Neuronal stem cell (in vitro differentiated cells): ENCODE results near the gene ARHGEF28.

Source experiments
- DNase-seq: peaks from one replicate; pipeline ENCODE4 v3.0.0-alpha.2; 2013; ENCODE audit warnings: low spot score
- H2AFZ ChIP-seq: one replicate; pipeline ENCODE4 v1.6.1; 2013; ENCODE audit warnings: mild to moderate bottlenecking, low read length, inconsistent platforms
- H2AK5ac ChIP-seq: 2 replicates; pipeline ENCODE4 v1.6.1; 2013; ENCODE audit warnings: low read depth, mild to moderate bottlenecking, inconsistent platforms, low read length, moderate library complexity, mixed read lengths
- H2BK120ac ChIP-seq: 2 replicates; pipeline ENCODE4 v1.6.1; 2013; ENCODE audit warnings: low read depth, mild to moderate bottlenecking, inconsistent platforms, low read length, moderate library complexity, mixed read lengths
- H2BK12ac ChIP-seq: one replicate; pipeline ENCODE4 v1.6.1; 2013; ENCODE audit warnings: low read length, inconsistent platforms
- H2BK15ac ChIP-seq: 2 replicates; pipeline ENCODE4 v1.6.1; 2013; ENCODE audit warnings: mild to moderate bottlenecking, low read length, inconsistent platforms, mixed read lengths
- H2BK5ac ChIP-seq: one replicate; pipeline ENCODE4 v1.6.1; 2013; ENCODE audit warnings: inconsistent platforms, mild to moderate bottlenecking, low read length, moderate library complexity
- H3K14ac ChIP-seq: one replicate; pipeline ENCODE4 v1.6.1; 2013; ENCODE audit warnings: low read length, inconsistent platforms
- H3K18ac ChIP-seq: 2 replicates; pipeline ENCODE4 v1.6.1; 2013; ENCODE audit warnings: low read length, inconsistent platforms
- H3K23ac ChIP-seq: 2 replicates; pipeline ENCODE4 v1.6.1; 2013; ENCODE audit warnings: low read depth, mild to moderate bottlenecking, mixed read lengths, low read length, inconsistent platforms; ENCODE audit not compliant: poor library complexity
- H3K27ac ChIP-seq: replicated peaks from 3 replicates; pipeline ENCODE4 v1.5.1; 2013; ENCODE audit warnings: low read length, inconsistent platforms
- H3K27me3 ChIP-seq, 3 experiments: 2 replicates each; pipeline ENCODE4 v1.6.1; 2013; ENCODE audit warnings: low read length in 3 of 3, mild to moderate bottlenecking in 2 of 3, inconsistent platforms in 1 of 3, low read depth in 1 of 3, mixed read lengths in 1 of 3, moderate library complexity in 1 of 3; ENCODE audit not compliant: control insufficient read depth in 3 of 3, insufficient read depth in 3 of 3
- H3K36me3 ChIP-seq, 2 donors: replicated peaks in 1 of 2; 2 replicates each; pipeline ENCODE4 v1.6.1; 2013; ENCODE audit warnings: low read length in 2 of 2; ENCODE audit not compliant: control insufficient read depth in 2 of 2, insufficient read depth in 2 of 2
- H3K4ac ChIP-seq: 2 replicates; pipeline ENCODE4 v1.6.1; 2013; ENCODE audit warnings: inconsistent platforms, mild to moderate bottlenecking, low read length, moderate library complexity
- H3K4me1 ChIP-seq, 2 donors: 1 replicate in 1 of 2; 2 replicates in 1 of 2; pipeline ENCODE4 v1.6.1; 2013; ENCODE audit warnings: low read length in 2 of 2, low read depth in 1 of 2; ENCODE audit not compliant: control insufficient read depth in 2 of 2, insufficient read depth in 1 of 2
- H3K4me2 ChIP-seq: one replicate; pipeline ENCODE4 v1.6.1; 2013; ENCODE audit warnings: mild to moderate bottlenecking, low read length, inconsistent platforms; ENCODE audit not compliant: insufficient read depth, poor library complexity, severe bottlenecking
- H3K4me3 ChIP-seq, 2 donors: 2 replicates each; pipeline ENCODE4 v1.5.1; 2013; ENCODE audit warnings: low read length in 2 of 2, mild to moderate bottlenecking in 2 of 2, inconsistent platforms in 1 of 2, moderate library complexity in 1 of 2
- H3K79me1 ChIP-seq: one replicate; pipeline ENCODE4 v1.6.1; 2013; ENCODE audit warnings: low read depth, mild to moderate bottlenecking, inconsistent platforms, low read length, moderate library complexity
- H3K9ac ChIP-seq: one replicate; pipeline ENCODE4 v1.6.1; 2013; ENCODE audit warnings: mild to moderate bottlenecking, low read depth, low read length, inconsistent platforms; ENCODE audit not compliant: poor library complexity
- H3K9me3 ChIP-seq, 2 donors: replicated peaks in 1 of 2; 2 replicates each; pipeline versions ENCODE3 to v1.6.1; 2013; ENCODE audit warnings: low read length in 2 of 2, mild to moderate bottlenecking in 2 of 2, inconsistent platforms in 1 of 2, low read depth in 1 of 2, mixed read lengths in 1 of 2, moderate library complexity in 1 of 2; ENCODE audit not compliant: control insufficient read depth in 2 of 2, insufficient read depth in 1 of 2
- H4K8ac ChIP-seq: one replicate; pipeline ENCODE4 v1.6.1; 2013; ENCODE audit warnings: low read depth, mild to moderate bottlenecking, inconsistent platforms, low read length, moderate library complexity
- H4K91ac ChIP-seq: one replicate; pipeline ENCODE4 v1.6.1; 2013; ENCODE audit warnings: low read length, low read depth, mild to moderate bottlenecking, inconsistent platforms; ENCODE audit not compliant: poor library complexity
- WGBS, 2 donors: extraction: QIAGEN DNeasy Blood & Tissue Kit; methylation state at CpG; one replicate each; pipeline ENCODE4 v1.1.7; 2013; ENCODE audit warnings: missing lambda C conversion rate in 2 of 2, mixed read lengths in 1 of 2; ENCODE audit not compliant: insufficient read length in 2 of 2, insufficient replicate concordance in 1 of 2; ENCODE audit errors: extremely low coverage in 2 of 2; 5-methylcytosine and 5-hydroxymethylcytosine counted together

ARHGEF28 gene

DNA sequence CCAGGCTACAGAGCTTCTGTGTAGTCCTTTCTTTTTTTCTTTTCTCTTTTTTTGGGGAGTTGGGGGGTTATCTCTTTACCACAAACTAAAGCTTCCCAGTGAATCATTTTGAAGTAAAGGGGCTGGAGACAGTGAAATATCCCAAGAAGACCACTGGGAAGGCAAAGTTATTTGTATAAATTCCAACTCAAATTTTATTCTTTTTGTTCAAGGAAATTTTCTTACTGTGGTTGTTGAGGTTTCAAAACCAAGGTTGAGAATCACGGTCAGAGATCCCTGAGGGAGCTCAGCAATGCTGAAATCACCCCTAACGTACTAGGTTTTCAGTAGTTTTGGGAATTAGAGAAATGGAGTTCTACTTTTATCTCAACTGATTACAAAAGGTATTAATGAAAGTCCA lies 175.7 kb downstream of the ARHGEF28 start:
- no peak overlapping the region for H2BK5ac ChIP-seq
- H3K27me3 ChIP-seq, result no peaks in the 10 kb centered on the region
- no peak overlapping the region for H2BK12ac ChIP-seq
- H3K27ac ChIP-seq, result no peak overlapping the region
- H2BK15ac ChIP-seq, result no peak overlapping the region
- no peak overlapping the region for H2BK120ac ChIP-seq
- H3K4me2 ChIP-seq, result no peak overlapping the region
- no peak overlapping the region for H3K9ac ChIP-seq
- no peak overlapping the region for H4K8ac ChIP-seq
- no peaks in the 10 kb centered on the region for H3K79me1 ChIP-seq
- H3K9me3 ChIP-seq, result no peaks in the 10 kb centered on the region
- no peak overlapping the region for H3K4ac ChIP-seq
- H3K4me3 ChIP-seq, result no peak overlapping the region
- no peak overlapping the region for H4K91ac ChIP-seq
- no peaks in the 10 kb centered on the region for H3K36me3 ChIP-seq
- no peak overlapping the region for H3K14ac ChIP-seq
- no peak overlapping the region for H2AK5ac ChIP-seq
- H3K18ac ChIP-seq, result no peak overlapping the region
- no peak overlapping the region for H3K23ac ChIP-seq
- H2AFZ ChIP-seq, result no peak overlapping the region
- H3K4me1 ChIP-seq, result no peaks in the 10 kb centered on the region
- WGBS, 2 donors, result no CpG with 5 or more reads among the region's 2 CpGs
- no peak for DNase-seq

- no peak overlapping the region for H3K23ac ChIP-seq
- H2BK12ac ChIP-seq, result no peak overlapping the region
- DNase-seq, result no peak
- no peak overlapping the region for H2BK15ac ChIP-seq
- no CpG with 5 or more reads among the region's 3 CpGs for WGBS, 2 donors
- H3K9me3 ChIP-seq, result no peaks in the 10 kb centered on the region
- H3K79me1 ChIP-seq, result no peaks in the 10 kb centered on the region
- H3K36me3 ChIP-seq, result no peaks in the 10 kb centered on the region
- no peak overlapping the region for H3K18ac ChIP-seq
- H2AK5ac ChIP-seq, result no peak overlapping the region
- no peak overlapping the region for H3K4me3 ChIP-seq
- H2BK5ac ChIP-seq, result no peak overlapping the region
- H3K14ac ChIP-seq, result no peak overlapping the region
- no peak overlapping the region for H4K8ac ChIP-seq
- H4K91ac ChIP-seq, result no peak overlapping the region
- no peak overlapping the region for H2AFZ ChIP-seq
- no peak overlapping the region for H3K9ac ChIP-seq
- H3K4me1 ChIP-seq, result no peaks in the 10 kb centered on the region
- no peak overlapping the region for H3K4ac ChIP-seq
- no peaks in the 10 kb centered on the region for H3K27me3 ChIP-seq
- no peak overlapping the region for H3K27ac ChIP-seq
- H3K4me2 ChIP-seq, result no peak overlapping the region
- no peak overlapping the region for H2BK120ac ChIP-seq
These were observed 179.5 kb downstream of the ARHGEF28 start for GRCh38 chr5:73805449-73805848.

DNA sequence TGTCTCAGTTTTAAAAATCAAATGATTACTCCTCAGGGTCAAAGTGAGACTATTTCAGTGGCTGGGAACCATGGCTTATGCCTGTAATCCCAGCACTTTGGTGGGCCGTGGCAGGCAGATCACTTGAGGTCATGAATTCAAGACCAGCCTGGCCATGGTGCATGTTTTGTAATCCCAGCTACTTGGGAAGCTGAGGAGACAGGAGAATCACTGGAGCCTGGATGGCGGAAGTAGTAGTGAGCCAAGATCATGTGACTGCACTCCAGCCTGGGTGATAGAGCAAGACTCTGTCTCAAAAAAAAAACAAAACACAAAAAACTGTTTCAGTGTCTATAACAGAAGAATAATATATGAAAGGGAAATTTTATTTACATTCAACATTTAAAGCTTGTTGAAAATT lies 182.9 kb downstream of the ARHGEF28 start:
- DNase-seq, result no peak
- no peak overlapping the region for H4K8ac ChIP-seq
- peaks cover 0 to 2% of the 10 kb centered on the region in 2 donors for H3K4me1 ChIP-seq
- H2BK120ac ChIP-seq, result no peak overlapping the region
- H2BK5ac ChIP-seq, result no peak overlapping the region
- no peak overlapping the region for H2BK12ac ChIP-seq
- no peak overlapping the region for H2AFZ ChIP-seq
- no peak overlapping the region for H2AK5ac ChIP-seq
- H3K9me3 ChIP-seq, result no peaks in the 10 kb centered on the region
- no peak overlapping the region for H2BK15ac ChIP-seq
- no peak overlapping the region for H4K91ac ChIP-seq
- no peak overlapping the region for H3K27ac ChIP-seq
- no peak overlapping the region for H3K9ac ChIP-seq
- H3K4ac ChIP-seq, result no peak overlapping the region
- no peak overlapping the region for H3K14ac ChIP-seq
- H3K18ac ChIP-seq, result no peak overlapping the region
- H3K23ac ChIP-seq, result no peak overlapping the region
- no peak overlapping the region for H3K4me3 ChIP-seq
- no peaks in the 10 kb centered on the region for H3K79me1 ChIP-seq
- no peaks in the 10 kb centered on the region for H3K27me3 ChIP-seq
- no peak overlapping the region for H3K4me2 ChIP-seq
- no peaks in the 10 kb centered on the region for H3K36me3 ChIP-seq
- WGBS, 2 donors, result no CpG with 5 or more reads among the region's 2 CpGs

DNA sequence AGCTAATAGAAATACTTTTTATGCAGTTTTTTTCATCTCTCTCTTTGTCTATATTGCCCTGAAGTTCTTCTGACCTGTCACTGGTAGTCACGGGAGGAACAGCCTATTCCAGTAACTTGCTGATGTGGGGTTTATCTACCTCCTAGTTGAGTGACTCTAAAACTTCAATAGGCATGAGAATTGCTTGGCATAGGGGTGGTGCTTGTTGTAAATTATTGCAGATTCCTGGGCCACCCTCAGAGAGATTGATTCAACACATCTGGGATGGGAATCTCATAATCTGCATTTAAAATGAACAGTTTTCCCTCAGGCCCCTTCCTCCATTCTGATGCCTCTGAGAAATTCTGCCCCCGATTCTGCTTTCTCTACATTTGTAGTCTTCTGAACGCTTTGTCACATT lies 184.4 kb downstream of the ARHGEF28 start:
- Histone ChIP-seq H3K9me3 (no peaks in the 10 kb centered on the region), H2BK15ac (no peak overlapping the region), H2BK5ac (no peak overlapping the region), H3K27ac (no peak overlapping the region), H3K79me1 (no peaks in the 10 kb centered on the region), H3K4me2 (no peak overlapping the region), H4K91ac (no peak overlapping the region), H4K8ac (no peak overlapping the region), H2AFZ (no peak overlapping the region), H3K23ac (no peak overlapping the region), H2BK12ac (no peak overlapping the region), H3K9ac (no peak overlapping the region), H2BK120ac (no peak overlapping the region), H3K36me3 (no peaks in the 10 kb centered on the region), H3K4me3 (no peak overlapping the region), H3K27me3 (no peaks in the 10 kb centered on the region), H3K18ac (no peak overlapping the region), H3K14ac (no peak overlapping the region), H2AK5ac (no peak overlapping the region), H3K4ac (no peak overlapping the region), H3K4me1 (peaks cover 0 to 2% of the 10 kb centered on the region in 2 donors)
- no peak for DNase-seq
- no CpG with 5 or more reads among the region's 3 CpGs for WGBS, 2 donors
